Transverse colon (tissue), 4 donors: ENCODE measurements around the gene STRBP. TPM values are rescaled to one million over a fixed set of nuclear protein-coding genes. Genes with fewer than 3 reads are reported as not detected.
"Not testable (repeated sequence)": the region's sequence is repeated elsewhere in the genome, so short reads cannot be mapped to it uniquely, and the experiment has no call there.

ENCODE experiments used
- DNase-seq: peaks from one replicate; pipeline ENCODE4 v3.0.0-alpha.2; 2019
- H3K27ac ChIP-seq, 4 donors: fragments of 200-600 bp; sonication (generic); 2 replicates each; pipeline ENCODE4 v1.5.1; 2016 to 2018; ENCODE audit warnings: inconsistent platforms in 4 of 4
- H3K27me3 ChIP-seq: fragments of 200-600 bp; sonication (generic); 2 replicates; pipeline ENCODE4 v1.5.1; 2017; ENCODE audit warnings: inconsistent platforms
- H3K36me3 ChIP-seq, 4 donors: fragments of 200-600 bp; sonication (generic); 2 replicates each; pipeline ENCODE4 v1.5.1; 2017 to 2019; ENCODE audit warnings: inconsistent platforms in 4 of 4
- H3K4me1 ChIP-seq, 4 donors: fragments of 200-600 bp; sonication (generic); 2 replicates each; pipeline ENCODE4 v1.5.1; 2017 to 2020; ENCODE audit warnings: inconsistent platforms in 4 of 4
- H3K4me3 ChIP-seq, 4 donors: fragments of 200-600 bp; sonication (generic); 1 replicate in 1 of 4; 2 replicates in 3 of 4; pipeline versions ENCODE4 v1.5.1 to v1.6.1; 2017 to 2019; ENCODE audit warnings: inconsistent platforms in 4 of 4
- H3K9me3 ChIP-seq, 2 donors: fragments of 200-600 bp; sonication (generic); 2 replicates each; pipeline ENCODE4 v1.5.1; 2017 to 2019; ENCODE audit warnings: inconsistent platforms in 2 of 2
- EP300 ChIP-seq: sonication (generic); formaldehyde crosslinking; IDR thresholded peaks from one replicate; pipeline ENCODE4 v1.6.1; 2017; ENCODE audit warnings: antibody characterized with exemption, low read depth
- POLR2A ChIP-seq: fragments of 450-650 bp; IDR thresholded peaks from one replicate; pipeline ENCODE4 v1.6.1; 2016; ENCODE audit warnings: antibody characterized with exemption, mild to moderate bottlenecking, moderate library complexity
- POLR2AphosphoS5 ChIP-seq, 3 donors: sonication (generic); formaldehyde crosslinking; IDR thresholded peaks; one replicate each; pipeline ENCODE4 v1.6.1; 2016; ENCODE audit warnings: antibody characterized with exemption in 3 of 3
- WGBS, 2 donors: methylation state at CpG; one replicate each; pipeline ENCODE4 v1.1.5; 2018; ENCODE audit warnings: low coverage in 1 of 2; 5-methylcytosine and 5-hydroxymethylcytosine counted together
- in situ Hi-C, 4 donors: fragments of 200-750 bp; cut with MboI; loops; one replicate each; pipeline versions ENCODE4 v1.15.0 to v1.15.1; 2017; ENCODE audit warnings: low sequenced_read_pairs in 3 of 4, low pct_ligation_motif_present in 1 of 4, low pct_unique_long_range_greater_than_20kb in 1 of 4
- intact Hi-C: fragments of 100-400 bp; cut with DNase I; formaldehyde crosslinking; loops from one replicate; pipeline ENCODE4 v1.15.1; 2023; ENCODE audit warnings: low total_unique reads
- total RNA-seq, 4 donors: library from RNA; depleted of rRNA; stranded (reverse); fragments of >200 nt; gene quantifications; one replicate each; pipeline ENCODE4 v1.1.0, GENCODE V29; 2016
- TF ChIP-seq, protein P1 (sequence below), 5 experiments: fragments of 200-600 bp in 3 of 5; fragments of 450-650 bp in 2 of 5; sonication (generic) in 3 of 5; IDR thresholded peaks; 1 replicate in 2 of 5; 2 replicates in 3 of 5; pipeline ENCODE4 v1.5.1; 2016 to 2017; ENCODE audit warnings: antibody characterized with exemption in 5 of 5, inconsistent platforms in 3 of 5, mild to moderate bottlenecking in 2 of 5, moderate library complexity in 1 of 5

STRBP gene
- total RNA-seq, 4 donors from 2014 or later, result 19.1 to 50.3 (median 43.2) TPM

DNA sequence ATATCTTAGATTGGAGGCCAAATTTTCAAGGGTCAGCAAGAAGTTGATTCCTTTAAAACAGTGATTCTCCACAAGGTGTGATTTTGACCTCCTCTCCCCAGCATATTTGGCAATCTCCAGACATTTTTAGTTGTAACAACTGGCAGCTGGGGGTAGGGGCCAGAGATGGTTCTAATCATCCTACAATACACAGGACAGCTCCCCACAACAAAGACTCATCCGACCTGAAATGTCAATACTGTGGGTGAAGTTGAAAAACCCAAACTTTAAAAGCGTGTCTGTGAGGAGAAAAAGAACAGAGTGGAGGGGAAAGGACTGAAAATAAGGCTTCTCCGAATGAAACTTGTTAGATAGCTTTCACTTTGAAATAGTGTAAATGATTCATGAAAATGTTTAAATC lies 10.0 kb upstream of the STRBP start:
- H3K9me3 ChIP-seq, result no peaks in the 10 kb centered on the region
- 72 to 94% methylated on average over 3 of the region's 3 CpGs for WGBS, 2 donors
- H3K27ac ChIP-seq, result no peak overlapping the region
- DNase-seq, result no peak
- no peaks in the 10 kb centered on the region for H3K27me3 ChIP-seq
- no peak overlapping the region for H3K4me3 ChIP-seq
- in situ Hi-C loops (no loop called here), intact Hi-C loops (no loop called here)
- TF ChIP-seq POLR2AphosphoS5 (IDR thresholded peaks at IDR 0.05) (no peak), POLR2A (no peak)
- TF ChIP-seq, protein P1, sequence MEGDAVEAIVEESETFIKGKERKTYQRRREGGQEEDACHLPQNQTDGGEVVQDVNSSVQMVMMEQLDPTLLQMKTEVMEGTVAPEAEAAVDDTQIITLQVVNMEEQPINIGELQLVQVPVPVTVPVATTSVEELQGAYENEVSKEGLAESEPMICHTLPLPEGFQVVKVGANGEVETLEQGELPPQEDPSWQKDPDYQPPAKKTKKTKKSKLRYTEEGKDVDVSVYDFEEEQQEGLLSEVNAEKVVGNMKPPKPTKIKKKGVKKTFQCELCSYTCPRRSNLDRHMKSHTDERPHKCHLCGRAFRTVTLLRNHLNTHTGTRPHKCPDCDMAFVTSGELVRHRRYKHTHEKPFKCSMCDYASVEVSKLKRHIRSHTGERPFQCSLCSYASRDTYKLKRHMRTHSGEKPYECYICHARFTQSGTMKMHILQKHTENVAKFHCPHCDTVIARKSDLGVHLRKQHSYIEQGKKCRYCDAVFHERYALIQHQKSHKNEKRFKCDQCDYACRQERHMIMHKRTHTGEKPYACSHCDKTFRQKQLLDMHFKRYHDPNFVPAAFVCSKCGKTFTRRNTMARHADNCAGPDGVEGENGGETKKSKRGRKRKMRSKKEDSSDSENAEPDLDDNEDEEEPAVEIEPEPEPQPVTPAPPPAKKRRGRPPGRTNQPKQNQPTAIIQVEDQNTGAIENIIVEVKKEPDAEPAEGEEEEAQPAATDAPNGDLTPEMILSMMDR (IDR thresholded peaks at IDR 0.05), result no peak
- no peaks in the 10 kb centered on the region for H3K36me3 ChIP-seq
- H3K4me1 ChIP-seq, result peaks cover 0 to 7% (median 3%) of the 10 kb centered on the region in 4 donors

DNA sequence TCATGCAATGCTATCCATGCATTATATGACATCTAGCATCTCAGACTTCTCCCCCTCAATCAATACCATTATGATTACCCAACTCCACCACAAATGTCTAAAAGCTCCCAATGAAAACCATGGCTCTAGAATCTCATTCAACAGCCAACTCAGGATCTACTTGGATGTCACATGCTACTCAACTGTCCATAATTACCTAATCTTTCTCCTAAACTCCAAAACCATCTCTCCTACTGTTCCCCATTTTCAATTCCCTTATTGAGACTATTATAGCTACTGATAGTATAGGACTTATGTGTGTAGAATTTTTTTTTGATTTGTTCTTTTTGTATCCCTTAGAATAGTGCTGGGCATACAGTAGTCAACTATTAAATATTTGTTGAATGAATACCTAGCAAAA lies 8.2 kb upstream of the STRBP start:
- no peak for DNase-seq
- H3K4me1 ChIP-seq, result no peaks in the 10 kb centered on the region
- H3K27ac ChIP-seq, result no peak overlapping the region
- H3K27me3 ChIP-seq, result no peaks in the 10 kb centered on the region
- no peak overlapping the region for H3K4me3 ChIP-seq
- no peaks in the 10 kb centered on the region for H3K36me3 ChIP-seq
- in situ Hi-C loops, result no loop called here
- intact Hi-C loops, result no loop called here
- no peak for TF ChIP-seq POLR2A
- no peak for TF ChIP-seq POLR2AphosphoS5 (IDR thresholded peaks at IDR 0.05)
- TF ChIP-seq EP300, result no peak
- TF ChIP-seq, protein P1 (IDR thresholded peaks at IDR 0.05), result no peak
- no peaks in the 10 kb centered on the region for H3K9me3 ChIP-seq

GRCh38 chr9:123271133-123271532 lies 2.7 kb upstream of the STRBP start:
- H3K9me3 ChIP-seq, H3K27ac ChIP-seq, H3K27me3 ChIP-seq, H3K36me3 ChIP-seq, in situ Hi-C loops, DNase-seq, H3K4me3 ChIP-seq, intact Hi-C loops: not testable (repeated sequence)
- 92% methylated on average over 3 to 6 of the region's 6 CpGs for whole genome bisulfite sequencing, 2 donors
- peaks cover 6 to 19% (median 13%) of the 10 kb centered on the region in 4 donors for H3K4me1 ChIP-seq

DNA sequence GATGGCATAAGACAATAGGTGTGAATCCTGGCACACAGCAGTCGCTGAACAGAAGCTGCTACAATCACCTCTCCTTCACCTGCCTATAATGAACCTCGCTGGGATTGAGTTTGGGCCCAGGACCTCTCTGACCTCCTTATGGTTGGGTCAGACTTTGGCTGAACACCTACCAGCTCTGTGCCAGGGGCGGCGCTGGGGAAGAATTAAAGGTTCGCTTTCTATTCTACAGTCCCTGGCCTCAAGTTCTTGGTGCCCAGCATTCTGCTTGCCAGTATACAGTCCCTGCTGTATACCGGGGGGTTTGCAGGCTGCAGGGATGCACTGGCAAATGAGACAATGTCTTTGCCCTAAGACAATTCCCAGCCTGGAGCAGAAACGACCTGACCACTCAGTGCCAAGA lies 895 bp upstream of the STRBP start:
- Histone ChIP-seq H3K4me3 (peak overlapping the region; percentile 44 to 94 (median 90)), H3K27ac (peak overlapping the region; percentile 78 to 89 (median 84)), H3K4me1 (peaks cover 6 to 30% (median 20%) of the 10 kb centered on the region in 4 donors), H3K9me3 (no peaks in the 10 kb centered on the region), H3K27me3 (no peaks in the 10 kb centered on the region), H3K36me3 (no peaks in the 10 kb centered on the region)
- DNase-seq, result no peak
- no peak for TF ChIP-seq POLR2A
- no peak for TF ChIP-seq EP300
- no peak for TF ChIP-seq POLR2AphosphoS5 (IDR thresholded peaks at IDR 0.05)
- TF ChIP-seq, protein P1 (IDR thresholded peaks at IDR 0.05), result no peak
- intact Hi-C loops, result loop anchor here (10.0 kb wide), 1 partner anchor 76 kb away; no protein-coding TSS in a partner anchor
- whole genome bisulfite sequencing, 2 donors, result 71% methylated on average over 7 of the region's 7 CpGs; no CpG with 5 or more reads in 1 of the 2 donors
- in situ Hi-C loops, result no loop called here

- peak overlapping the region; percentile 74 to 94 (median 90) for H3K4me3 ChIP-seq
- DNase-seq, result no peak
- TF ChIP-seq POLR2AphosphoS5 (IDR thresholded peaks at IDR 0.05) (no peak), POLR2A (no peak), EP300 (no peak)
- TF ChIP-seq, protein P1 (IDR thresholded peaks at IDR 0.05), result no peak
- H3K36me3 ChIP-seq, result no peaks in the 10 kb centered on the region
- H3K27me3 ChIP-seq, result no peaks in the 10 kb centered on the region
- no peaks in the 10 kb centered on the region for H3K9me3 ChIP-seq
- peaks cover 6 to 31% (median 21%) of the 10 kb centered on the region in 4 donors for H3K4me1 ChIP-seq
- in situ Hi-C loops, result no loop called here
- H3K27ac ChIP-seq, result peak overlapping the region; percentile 78 to 89 (median 84)
- 0% methylated on average over 21 of the region's 49 CpGs; no CpG with 5 or more reads in 1 of the 2 donors for WGBS, 2 donors
- intact Hi-C loops, result loop anchor here (10.0 kb wide), 1 partner anchor 77 kb away; no protein-coding TSS in a partner anchor
Observed at GRCh38 chr9:123268199-123268464, 254 bp downstream of the STRBP start.
